ENCODE measurements around the gene ATP4B.

DNA sequence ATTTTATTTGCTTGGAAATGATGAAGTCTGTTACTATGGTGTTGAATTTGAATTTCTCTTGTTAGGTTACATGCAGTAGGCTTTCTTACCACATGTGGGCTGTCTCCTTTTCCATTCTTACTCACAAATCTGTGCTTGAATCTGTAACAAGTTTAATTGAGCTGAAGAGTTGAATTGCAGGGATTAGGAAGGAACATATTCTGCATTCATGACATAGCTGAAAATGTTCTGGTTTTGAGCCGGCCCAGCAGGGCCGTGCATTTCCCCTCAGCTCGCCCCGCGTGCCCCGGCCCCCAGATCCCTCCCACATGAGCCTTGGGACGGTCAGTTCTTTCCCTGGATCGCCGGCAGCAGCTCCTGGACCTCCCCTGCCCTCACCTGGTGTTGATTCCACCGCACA lies 45.4 kb downstream of the ATP4B start:
- TF ChIP-seq POLR2AphosphoS5 (IDR thresholded peaks at IDR 0.05): no peak
- TF ChIP-seq, protein P1, sequence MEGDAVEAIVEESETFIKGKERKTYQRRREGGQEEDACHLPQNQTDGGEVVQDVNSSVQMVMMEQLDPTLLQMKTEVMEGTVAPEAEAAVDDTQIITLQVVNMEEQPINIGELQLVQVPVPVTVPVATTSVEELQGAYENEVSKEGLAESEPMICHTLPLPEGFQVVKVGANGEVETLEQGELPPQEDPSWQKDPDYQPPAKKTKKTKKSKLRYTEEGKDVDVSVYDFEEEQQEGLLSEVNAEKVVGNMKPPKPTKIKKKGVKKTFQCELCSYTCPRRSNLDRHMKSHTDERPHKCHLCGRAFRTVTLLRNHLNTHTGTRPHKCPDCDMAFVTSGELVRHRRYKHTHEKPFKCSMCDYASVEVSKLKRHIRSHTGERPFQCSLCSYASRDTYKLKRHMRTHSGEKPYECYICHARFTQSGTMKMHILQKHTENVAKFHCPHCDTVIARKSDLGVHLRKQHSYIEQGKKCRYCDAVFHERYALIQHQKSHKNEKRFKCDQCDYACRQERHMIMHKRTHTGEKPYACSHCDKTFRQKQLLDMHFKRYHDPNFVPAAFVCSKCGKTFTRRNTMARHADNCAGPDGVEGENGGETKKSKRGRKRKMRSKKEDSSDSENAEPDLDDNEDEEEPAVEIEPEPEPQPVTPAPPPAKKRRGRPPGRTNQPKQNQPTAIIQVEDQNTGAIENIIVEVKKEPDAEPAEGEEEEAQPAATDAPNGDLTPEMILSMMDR (IDR thresholded peaks at IDR 0.05): no peak
